Left lung (tissue), 10 donors: ENCODE results near the gene RCC2. TPM values are rescaled to one million over a fixed set of nuclear protein-coding genes. Genes with fewer than 3 reads are reported as not detected.

Experiments used
- ATAC-seq: fragments of 200-7000 bp; cut with Tn5 transposase; one replicate; pipeline ENCODE4 v1.9.1; 2020; ENCODE audit warnings: moderate library complexity
- DNase-seq, 4 donors: peaks; one replicate each; pipeline ENCODE4 v3.0.0-alpha.2; 2013 to 2020
- H3K27ac ChIP-seq, 2 donors: fragments of 200-600 bp; sonication (generic) in 1 of 2; one replicate each; pipeline versions ENCODE4 v1.5.0 to v1.8.0; 2020 to 2021
- H3K27me3 ChIP-seq, 2 donors: fragments of 200-600 bp; sonication (generic) in 1 of 2; one replicate each; pipeline versions ENCODE4 v1.5.0 to v1.8.0; 2020 to 2021
- H3K36me3 ChIP-seq, 2 donors: fragments of 200-600 bp; sonication (generic) in 1 of 2; one replicate each; pipeline versions ENCODE4 v1.5.0 to v1.8.0; 2020 to 2021
- H3K4me1 ChIP-seq, 2 donors: fragments of 200-600 bp; one replicate each; pipeline ENCODE4 v1.8.0; 2021
- H3K4me3 ChIP-seq, 2 donors: fragments of 200-600 bp; sonication (generic) in 1 of 2; one replicate each; pipeline versions ENCODE4 v1.5.0 to v1.8.0; 2020 to 2021; ENCODE audit warnings: mild to moderate bottlenecking in 1 of 2
- H3K9me3 ChIP-seq, 2 donors: fragments of 200-600 bp; sonication (generic) in 1 of 2; one replicate each; pipeline versions ENCODE4 v1.5.0 to v1.8.0; 2020 to 2021
- intact Hi-C, 2 donors: fragments of 100-400 bp; cut with DNase I; formaldehyde crosslinking; loops; one replicate each; pipeline versions ENCODE4 v1.11.2 to v1.14.2; 2022
- polyA plus RNA-seq, 6 donors: library from polyadenylated mRNA; unstranded; fragments of 120-200 nt; gene quantifications; one replicate each; pipeline ENCODE4 v1.2.1, GENCODE V29; 2013; ENCODE audit not compliant: insufficient read length in 6 of 6
- total RNA-seq, 2 donors: library from RNA; stranded (reverse); fragmentation: NEBNext Ultra II Directional; extraction: Animal tissue kit (Norgen Biotek cat#: 25700); gene quantifications; one replicate each; pipeline ENCODE4 v1.2.1, GENCODE V29; 2021
- TF ChIP-seq, protein P1 (sequence below), 2 donors: fragments of 200-600 bp; sonication (generic) in 1 of 2; IDR thresholded peaks; one replicate each; pipeline versions ENCODE4 v1.5.0 to v1.8.0; 2021; ENCODE audit warnings: antibody characterized with exemption in 2 of 2
- donor health status: DM: no; HTN: yes; CAD: no.
- donor health status: DM: no; HTN: no; CAD: no.

The RCC2 gene
- total and polyA plus RNA-seq, 8 donors, result 56.8 to 103 (median 84.8) TPM

- ATAC-seq, result no peak
- H3K36me3 ChIP-seq, result peaks cover 0 to 33% of the 10 kb centered on the region in 2 donors
- H3K4me3 ChIP-seq, result no peak overlapping the region
- intact Hi-C loops, result no loop called here
- H3K4me1 ChIP-seq, result no peaks in the 10 kb centered on the region
- no peak for DNase-seq
- TF ChIP-seq, protein P1, sequence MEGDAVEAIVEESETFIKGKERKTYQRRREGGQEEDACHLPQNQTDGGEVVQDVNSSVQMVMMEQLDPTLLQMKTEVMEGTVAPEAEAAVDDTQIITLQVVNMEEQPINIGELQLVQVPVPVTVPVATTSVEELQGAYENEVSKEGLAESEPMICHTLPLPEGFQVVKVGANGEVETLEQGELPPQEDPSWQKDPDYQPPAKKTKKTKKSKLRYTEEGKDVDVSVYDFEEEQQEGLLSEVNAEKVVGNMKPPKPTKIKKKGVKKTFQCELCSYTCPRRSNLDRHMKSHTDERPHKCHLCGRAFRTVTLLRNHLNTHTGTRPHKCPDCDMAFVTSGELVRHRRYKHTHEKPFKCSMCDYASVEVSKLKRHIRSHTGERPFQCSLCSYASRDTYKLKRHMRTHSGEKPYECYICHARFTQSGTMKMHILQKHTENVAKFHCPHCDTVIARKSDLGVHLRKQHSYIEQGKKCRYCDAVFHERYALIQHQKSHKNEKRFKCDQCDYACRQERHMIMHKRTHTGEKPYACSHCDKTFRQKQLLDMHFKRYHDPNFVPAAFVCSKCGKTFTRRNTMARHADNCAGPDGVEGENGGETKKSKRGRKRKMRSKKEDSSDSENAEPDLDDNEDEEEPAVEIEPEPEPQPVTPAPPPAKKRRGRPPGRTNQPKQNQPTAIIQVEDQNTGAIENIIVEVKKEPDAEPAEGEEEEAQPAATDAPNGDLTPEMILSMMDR (IDR thresholded peaks at IDR 0.05), result no peak
- no peak overlapping the region for H3K27ac ChIP-seq
- no peaks in the 10 kb centered on the region for H3K9me3 ChIP-seq
- H3K27me3 ChIP-seq, result no peaks in the 10 kb centered on the region
These were observed 34.7 kb downstream of the RCC2 start for GRCh38 chr1:17404820-17405219.

- ATAC-seq (no peak), DNase-seq (no peak)
- TF ChIP-seq, protein P1 (IDR thresholded peaks at IDR 0.05), result no peak
- no peaks in the 10 kb centered on the region for H3K4me1 ChIP-seq
- H3K36me3 ChIP-seq, result peaks cover 0 to 26% of the 10 kb centered on the region in 2 donors
- H3K27me3 ChIP-seq, result no peaks in the 10 kb centered on the region
- no peak overlapping the region for H3K27ac ChIP-seq
- H3K9me3 ChIP-seq, result no peaks in the 10 kb centered on the region
- intact Hi-C loops, result no loop called here
- no peak overlapping the region for H3K4me3 ChIP-seq
These were observed 35.3 kb downstream of the RCC2 start for GRCh38 chr1:17404034-17404684.

GRCh38 chr1:17403081-17403480, 36.4 kb downstream of the RCC2 start:
- TF ChIP-seq, protein P1 (IDR thresholded peaks at IDR 0.05), result no peak
- Histone ChIP-seq H3K36me3 (peaks cover 0 to 15% of the 10 kb centered on the region in 2 donors), H3K9me3 (no peaks in the 10 kb centered on the region), H3K27me3 (no peaks in the 10 kb centered on the region), H3K27ac (no peak overlapping the region), H3K4me1 (no peaks in the 10 kb centered on the region), H3K4me3 (no peak overlapping the region)
- ATAC-seq (no peak), DNase-seq (no peak)
- intact Hi-C loops, result no loop called here

DNA sequence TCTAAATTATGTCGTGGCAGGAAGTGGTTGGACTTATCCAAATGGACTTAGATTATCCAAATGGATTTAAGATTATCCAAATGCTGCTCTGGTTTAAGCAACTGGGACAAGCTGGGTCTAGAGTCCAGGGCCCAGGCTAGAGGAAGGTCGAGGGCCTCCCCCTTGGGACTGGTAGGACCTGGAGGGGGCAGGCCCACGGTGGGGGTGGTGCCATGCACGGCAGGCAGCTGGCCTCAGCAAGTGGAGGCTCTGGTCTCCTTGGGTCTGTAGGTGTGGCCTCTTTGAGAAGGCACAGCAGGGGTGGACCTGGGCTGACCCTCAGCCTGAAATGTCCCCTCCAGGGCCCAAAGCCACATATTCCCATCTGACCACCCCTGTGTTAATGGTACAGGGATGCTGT, 37.6 kb downstream of the RCC2 start:
- Histone ChIP-seq H3K27ac (no peak overlapping the region), H3K4me3 (no peak overlapping the region), H3K4me1 (no peaks in the 10 kb centered on the region), H3K36me3 (peaks cover 0 to 3% of the 10 kb centered on the region in 2 donors), H3K27me3 (no peaks in the 10 kb centered on the region), H3K9me3 (no peaks in the 10 kb centered on the region)
- DNase-seq (no peak), ATAC-seq (no peak)
- intact Hi-C loops, result no loop called here
- TF ChIP-seq, protein P1 (IDR thresholded peaks at IDR 0.05), result no peak

- Histone ChIP-seq H3K36me3 (no peaks in the 10 kb centered on the region), H3K4me1 (no peaks in the 10 kb centered on the region), H3K9me3 (no peaks in the 10 kb centered on the region), H3K27ac (no peak overlapping the region), H3K4me3 (no peak overlapping the region), H3K27me3 (no peaks in the 10 kb centered on the region)
- TF ChIP-seq, protein P1 (IDR thresholded peaks at IDR 0.05), result no peak
- ATAC-seq, result no peak
- no peak for DNase-seq
- intact Hi-C loops, result no loop called here
These were observed 38.6 kb downstream of the RCC2 start for GRCh38 chr1:17400725-17401341.
